Measurements from ENCODE around the gene SDF2L1.

Gene SDF2L1

GRCh38 chr22:21598302-21598701, 43.8 kb upstream of the SDF2L1 start:
- Histone ChIP-seq H3K9me3 (ENCODE audit: severe bottlenecking) (no peaks in the 10 kb centered on the region), H3K36me3 (peaks cover 61% of the 10 kb centered on the region)

GRCh38 chr22:21599053-21599893, 42.8 kb upstream of the SDF2L1 start:
- no peak for DNase-seq
- no peak for TF ChIP-seq CTCF (IDR thresholded peaks at IDR 0.05; ENCODE audit: low read depth, low read length)
- no peaks in the 10 kb centered on the region for H3K9me3 ChIP-seq (ENCODE audit: severe bottlenecking)
- no peak overlapping the region for H3K4me3 ChIP-seq (ENCODE audit: low read depth, low read length)
- H3K27me3 ChIP-seq (ENCODE audit: insufficient read depth, low read depth, severe bottlenecking) = no peaks in the 10 kb centered on the region
- no peak overlapping the region for H3K27ac ChIP-seq
- peaks cover 53% of the 10 kb centered on the region for H3K36me3 ChIP-seq

More at GRCh38 chr22:21598302-21598701, 43.8 kb upstream of the SDF2L1 start:
- Histone ChIP-seq H3K27ac (no peak overlapping the region), H3K27me3 (ENCODE audit: insufficient read depth, low read depth, severe bottlenecking) (no peaks in the 10 kb centered on the region), H3K4me3 (ENCODE audit: low read depth, low read length) (no peak overlapping the region)
- TF ChIP-seq CTCF (IDR thresholded peaks at IDR 0.05; ENCODE audit: low read depth, low read length) = no peak
- no peak for DNase-seq

GRCh38 chr22:21602579-21602978, 39.5 kb upstream of the SDF2L1 start:
- no peaks in the 10 kb centered on the region for H3K27me3 ChIP-seq (ENCODE audit: insufficient read depth, low read depth, severe bottlenecking)
- peaks cover 32% of the 10 kb centered on the region for H3K36me3 ChIP-seq

GRCh38 chr22:21603973-21604372, 38.1 kb upstream of the SDF2L1 start:
- H3K27me3 ChIP-seq (ENCODE audit: insufficient read depth, low read depth, severe bottlenecking) = no peaks in the 10 kb centered on the region
- no peak for DNase-seq
- H3K36me3 ChIP-seq = peaks cover 34% of the 10 kb centered on the region
- H3K27ac ChIP-seq = no peak overlapping the region
- H3K4me3 ChIP-seq (ENCODE audit: low read depth, low read length) = no peak overlapping the region
- no peak for TF ChIP-seq CTCF (IDR thresholded peaks at IDR 0.05; ENCODE audit: low read depth, low read length)
- H3K9me3 ChIP-seq (ENCODE audit: severe bottlenecking) = no peaks in the 10 kb centered on the region

More at GRCh38 chr22:21602579-21602978, 39.5 kb upstream of the SDF2L1 start:
- Histone ChIP-seq H3K27ac (no peak overlapping the region), H3K4me3 (ENCODE audit: low read depth, low read length) (no peak overlapping the region), H3K9me3 (ENCODE audit: severe bottlenecking) (no peaks in the 10 kb centered on the region)
- DNase-seq = no peak
- no peak for TF ChIP-seq CTCF (IDR thresholded peaks at IDR 0.05; ENCODE audit: low read depth, low read length)

- Histone ChIP-seq H3K27ac (no peak overlapping the region), H3K36me3 (peaks cover 38% of the 10 kb centered on the region), H3K9me3 (ENCODE audit: severe bottlenecking) (no peaks in the 10 kb centered on the region), H3K27me3 (ENCODE audit: insufficient read depth, low read depth, severe bottlenecking) (no peaks in the 10 kb centered on the region), H3K4me3 (ENCODE audit: low read depth, low read length) (no peak overlapping the region)
- DNase-seq = no peak
- TF ChIP-seq CTCF (IDR thresholded peaks at IDR 0.05; ENCODE audit: low read depth, low read length) = no peak
These were observed 36.1 kb upstream of the SDF2L1 start for GRCh38 chr22:21605887-21606564.

Data from WERI-Rb-1 (cell line).